Sigmoid colon (tissue), 7 donors: ENCODE measurements around the gene MTCL1. TPM values are rescaled to one million over a fixed set of nuclear protein-coding genes. Genes with fewer than 3 reads are reported as not detected.

Source experiments
- DNase-seq: peaks from one replicate; pipeline ENCODE4 v3.0.0-alpha.2; 2019
- H3K27ac ChIP-seq, 4 donors: fragments of 200-600 bp; sonication (generic); one replicate each; pipeline ENCODE4 v1.5.1; 2016 to 2019; ENCODE audit warnings: mild to moderate bottlenecking in 1 of 4
- H3K27me3 ChIP-seq, 3 donors: fragments of 200-600 bp; sonication (generic); one replicate each; pipeline ENCODE4 v1.5.1; 2019; ENCODE audit warnings: mild to moderate bottlenecking in 1 of 3
- H3K36me3 ChIP-seq, 4 donors: fragments of 200-600 bp; sonication (generic); one replicate each; pipeline ENCODE4 v1.5.1; 2016 to 2019
- H3K4me1 ChIP-seq, 4 donors: fragments of 200-600 bp; sonication (generic); one replicate each; pipeline ENCODE4 v1.5.1; 2017 to 2019
- H3K4me3 ChIP-seq, 4 donors: fragments of 200-600 bp; sonication (generic); one replicate each; pipeline ENCODE4 v1.5.1; 2017 to 2019; ENCODE audit warnings: mild to moderate bottlenecking in 2 of 4, moderate library complexity in 1 of 4
- H3K9me3 ChIP-seq, 4 donors: fragments of 200-600 bp in 3 of 4; sonication (generic) in 3 of 4; one replicate each; pipeline versions ENCODE4 v1.5.1 to v1.6.1; 2013 to 2019
- EP300 ChIP-seq, 4 donors: sonication (generic); formaldehyde crosslinking; IDR thresholded peaks; one replicate each; pipeline ENCODE4 v1.6.1; 2017; ENCODE audit warnings: antibody characterized with exemption in 4 of 4
- POLR2A ChIP-seq, 2 donors: fragments of 450-650 bp; IDR thresholded peaks; one replicate each; pipeline ENCODE4 v1.6.1; 2016; ENCODE audit warnings: antibody characterized with exemption in 2 of 2, mild to moderate bottlenecking in 2 of 2, moderate library complexity in 2 of 2
- POLR2AphosphoS5 ChIP-seq, 4 donors: sonication (generic); formaldehyde crosslinking; IDR thresholded peaks; one replicate each; pipeline ENCODE4 v1.6.1; 2017; ENCODE audit warnings: antibody characterized with exemption in 4 of 4
- WGBS, 2 donors: extraction: QIAGEN DNeasy Blood & Tissue Kit; methylation state at CpG; one replicate each; pipeline ENCODE4 v1.1.7; 2013; 5-methylcytosine and 5-hydroxymethylcytosine counted together
- intact Hi-C: fragments of 100-400 bp; cut with DNase I; formaldehyde crosslinking; loops from one replicate; pipeline ENCODE4 v1.15.1; 2023
- polyA plus RNA-seq, 3 donors: library from polyadenylated mRNA; stranded (reverse); fragments of 200-250 nt; gene quantifications; one replicate each; pipeline ENCODE4 v1.2.3, GENCODE V29; 2013
- total RNA-seq, 4 donors: library from RNA; depleted of rRNA; stranded (reverse); fragments of >200 nt; gene quantifications; one replicate each; pipeline ENCODE4 v1.1.0, GENCODE V29; 2016
- TF ChIP-seq, protein P1 (sequence below), 4 experiments: fragments of 450-650 bp in 3 of 4; fragments of 200-600 bp in 1 of 4; IDR thresholded peaks; one replicate each; pipeline ENCODE4 v1.5.1; 2016 to 2019; ENCODE audit warnings: antibody characterized with exemption in 4 of 4, mild to moderate bottlenecking in 3 of 4, moderate library complexity in 2 of 4
- donor health status: healthy with polysubstance abuse.
- donor health status: Bipolar disorder and iron deficiency.
- donor health status: healthy.

Gene MTCL1
- total and polyA plus RNA-seq, 7 donors = 0.69 to 133 (median 58.5) TPM

DNA sequence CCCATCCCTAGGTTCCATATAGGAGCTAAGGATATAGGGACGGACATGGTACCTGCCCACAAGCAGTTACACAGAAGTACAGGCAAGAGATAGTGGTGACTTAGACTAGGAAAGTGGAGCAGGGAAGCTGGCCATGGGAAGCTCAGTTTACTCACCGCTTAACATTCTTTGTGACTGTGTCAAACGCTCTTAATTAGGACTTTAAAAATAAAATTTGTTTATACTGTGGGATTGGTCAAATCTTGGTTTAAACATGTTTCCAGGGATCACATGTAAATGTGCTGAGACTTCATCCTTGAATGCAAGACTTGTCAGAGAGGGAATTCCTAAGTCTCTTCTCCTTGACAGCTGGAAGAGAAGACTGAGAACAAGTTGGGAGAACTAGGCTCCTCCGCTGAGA lies 107.3 kb downstream of the MTCL1 start:
- H3K4me3 ChIP-seq = no peak overlapping the region
- no peak for TF ChIP-seq EP300 (IDR thresholded peaks at IDR 0.05)
- no peak for TF ChIP-seq POLR2A (IDR thresholded peaks at IDR 0.05)
- TF ChIP-seq POLR2AphosphoS5 (IDR thresholded peaks at IDR 0.05) = no peak
- TF ChIP-seq, protein P1, sequence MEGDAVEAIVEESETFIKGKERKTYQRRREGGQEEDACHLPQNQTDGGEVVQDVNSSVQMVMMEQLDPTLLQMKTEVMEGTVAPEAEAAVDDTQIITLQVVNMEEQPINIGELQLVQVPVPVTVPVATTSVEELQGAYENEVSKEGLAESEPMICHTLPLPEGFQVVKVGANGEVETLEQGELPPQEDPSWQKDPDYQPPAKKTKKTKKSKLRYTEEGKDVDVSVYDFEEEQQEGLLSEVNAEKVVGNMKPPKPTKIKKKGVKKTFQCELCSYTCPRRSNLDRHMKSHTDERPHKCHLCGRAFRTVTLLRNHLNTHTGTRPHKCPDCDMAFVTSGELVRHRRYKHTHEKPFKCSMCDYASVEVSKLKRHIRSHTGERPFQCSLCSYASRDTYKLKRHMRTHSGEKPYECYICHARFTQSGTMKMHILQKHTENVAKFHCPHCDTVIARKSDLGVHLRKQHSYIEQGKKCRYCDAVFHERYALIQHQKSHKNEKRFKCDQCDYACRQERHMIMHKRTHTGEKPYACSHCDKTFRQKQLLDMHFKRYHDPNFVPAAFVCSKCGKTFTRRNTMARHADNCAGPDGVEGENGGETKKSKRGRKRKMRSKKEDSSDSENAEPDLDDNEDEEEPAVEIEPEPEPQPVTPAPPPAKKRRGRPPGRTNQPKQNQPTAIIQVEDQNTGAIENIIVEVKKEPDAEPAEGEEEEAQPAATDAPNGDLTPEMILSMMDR (IDR thresholded peaks at IDR 0.05) = no peak
- peaks cover 0 to 30% (median 19%) of the 10 kb centered on the region in 4 donors for H3K4me1 ChIP-seq
- 83 to 90% methylated on average over 4 of the region's 4 CpGs for WGBS, 2 donors
- H3K9me3 ChIP-seq = no peaks in the 10 kb centered on the region
- H3K36me3 ChIP-seq = peaks cover under 1 to 56% (median 7%) of the 10 kb centered on the region in 4 donors
- intact Hi-C loops = no loop called here
- no peak for DNase-seq
- H3K27ac ChIP-seq = peak overlapping the region in 3 of 4 donors; percentile 1 to 64 (median 62)
- H3K27me3 ChIP-seq = no peaks in the 10 kb centered on the region

DNA sequence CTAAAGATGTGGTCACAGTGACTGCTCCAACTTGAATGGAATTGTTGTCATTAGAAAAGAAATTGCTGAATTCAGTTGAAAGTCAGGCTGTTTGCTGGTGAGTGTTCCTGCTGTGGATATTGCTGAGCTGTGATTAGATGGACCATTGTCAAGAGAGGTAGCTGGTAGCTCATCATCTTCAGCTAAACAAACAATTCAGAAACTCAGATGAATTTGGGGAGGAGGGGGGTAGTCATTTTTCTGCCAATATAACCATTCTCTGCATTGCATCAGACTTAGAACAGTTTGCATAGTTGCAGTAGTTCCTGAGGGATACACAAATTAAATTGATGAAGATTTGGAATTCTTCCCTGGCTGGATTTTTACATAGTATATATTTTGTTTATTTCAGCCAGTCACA lies 108.3 kb downstream of the MTCL1 start:
- no peaks in the 10 kb centered on the region for H3K9me3 ChIP-seq
- TF ChIP-seq POLR2A (IDR thresholded peaks at IDR 0.05) (no peak), EP300 (IDR thresholded peaks at IDR 0.05) (no peak), POLR2AphosphoS5 (IDR thresholded peaks at IDR 0.05) (no peak)
- TF ChIP-seq, protein P1 (IDR thresholded peaks at IDR 0.05) = no peak
- H3K27ac ChIP-seq = peak overlapping the region in 3 of 4 donors; percentile 1 to 64 (median 62)
- peaks cover 4 to 63% (median 9%) of the 10 kb centered on the region in 4 donors for H3K36me3 ChIP-seq
- intact Hi-C loops = no loop called here
- H3K4me1 ChIP-seq = peaks cover 0 to 22% (median 17%) of the 10 kb centered on the region in 4 donors
- H3K27me3 ChIP-seq = no peaks in the 10 kb centered on the region
- no peak for DNase-seq
- H3K4me3 ChIP-seq = no peak overlapping the region

DNA sequence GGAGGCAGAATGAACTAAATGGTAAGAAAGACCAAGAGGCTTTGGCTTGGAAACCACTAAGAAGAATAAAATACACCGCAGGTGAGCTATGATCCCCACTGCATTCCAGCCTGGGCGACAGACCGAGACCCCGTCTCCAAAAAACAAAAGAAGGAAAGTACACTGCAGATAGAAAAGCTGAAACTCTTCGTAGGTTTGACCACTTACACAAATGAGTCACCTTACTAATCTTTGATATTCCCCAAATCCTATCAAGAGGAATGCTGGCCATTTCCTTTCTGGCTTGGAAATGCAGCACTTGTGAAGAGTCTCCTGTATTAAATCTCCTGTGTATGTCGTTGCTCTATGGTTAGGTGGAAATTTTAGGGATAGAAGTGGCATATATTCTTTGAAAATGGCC lies 108.8 kb downstream of the MTCL1 start:
- intact Hi-C loops = no loop called here
- peaks cover 0 to 22% (median 16%) of the 10 kb centered on the region in 4 donors for H3K4me1 ChIP-seq
- peaks cover 4 to 68% (median 10%) of the 10 kb centered on the region in 4 donors for H3K36me3 ChIP-seq
- no peaks in the 10 kb centered on the region for H3K27me3 ChIP-seq
- 90 to 94% methylated on average over 6 of the region's 6 CpGs for WGBS, 2 donors
- DNase-seq = no peak
- H3K4me3 ChIP-seq = no peak overlapping the region
- TF ChIP-seq POLR2A (IDR thresholded peaks at IDR 0.05) = no peak
- no peak for TF ChIP-seq POLR2AphosphoS5 (IDR thresholded peaks at IDR 0.05)
- TF ChIP-seq, protein P1 (IDR thresholded peaks at IDR 0.05) = no peak
- no peak for TF ChIP-seq EP300 (IDR thresholded peaks at IDR 0.05)
- peak overlapping the region in 2 of 4 donors; percentile 50 to 64 for H3K27ac ChIP-seq
- H3K9me3 ChIP-seq = no peaks in the 10 kb centered on the region

- H3K27ac ChIP-seq = peak overlapping the region in 3 of 4 donors; percentile 19 to 51 (median 45)
- WGBS, 2 donors = 28 to 77% methylated on average over 3 of the region's 3 CpGs
- peaks cover 10 to 68% (median 18%) of the 10 kb centered on the region in 4 donors for H3K36me3 ChIP-seq
- TF ChIP-seq POLR2A (IDR thresholded peaks at IDR 0.05) (no peak), EP300 (IDR thresholded peaks at IDR 0.05) (no peak), POLR2AphosphoS5 (IDR thresholded peaks at IDR 0.05) (no peak)
- TF ChIP-seq, protein P1 (IDR thresholded peaks at IDR 0.05) = no peak
- H3K4me3 ChIP-seq = no peak overlapping the region
- no peak for DNase-seq
- intact Hi-C loops = no loop called here
- H3K9me3 ChIP-seq = no peaks in the 10 kb centered on the region
- no peaks in the 10 kb centered on the region for H3K27me3 ChIP-seq
- peaks cover 0 to 29% (median 16%) of the 10 kb centered on the region in 4 donors for H3K4me1 ChIP-seq
Measured at GRCh38 chr18:8816220-8816619, 110.9 kb downstream of the MTCL1 start.

DNA sequence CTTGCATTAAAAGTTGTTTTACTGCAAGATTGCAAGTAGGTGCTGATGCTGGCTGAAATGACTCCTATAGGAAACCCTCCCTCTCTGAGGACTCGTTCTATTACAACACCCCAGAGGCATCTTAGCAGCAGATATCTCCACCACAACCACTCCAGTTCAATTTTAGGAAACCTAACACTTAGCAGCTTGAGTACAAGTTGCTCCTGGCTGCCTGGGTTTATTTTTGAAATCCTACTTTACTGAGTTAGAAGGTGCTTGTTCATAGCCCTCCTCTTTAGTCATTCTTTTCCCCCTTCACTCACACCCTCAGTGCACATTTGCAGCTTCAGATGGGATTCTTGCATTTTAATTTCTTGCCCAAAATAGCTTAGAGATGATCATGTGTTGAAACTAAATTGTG lies 111.5 kb downstream of the MTCL1 start:
- DNase-seq = no peak
- intact Hi-C loops = no loop called here
- 5 to 28% methylated on average over 1 of the region's 1 CpG for WGBS, 2 donors
- TF ChIP-seq, protein P1 (IDR thresholded peaks at IDR 0.05) = no peak
- TF ChIP-seq POLR2A (IDR thresholded peaks at IDR 0.05) (no peak), POLR2AphosphoS5 (IDR thresholded peaks at IDR 0.05) (no peak), EP300 (IDR thresholded peaks at IDR 0.05) (no peak)
- Histone ChIP-seq H3K36me3 (peaks cover 10 to 70% (median 19%) of the 10 kb centered on the region in 4 donors), H3K4me1 (peaks cover 0 to 32% (median 16%) of the 10 kb centered on the region in 4 donors), H3K27me3 (no peaks in the 10 kb centered on the region), H3K4me3 (no peak overlapping the region), H3K9me3 (no peaks in the 10 kb centered on the region), H3K27ac (peak overlapping the region in 3 of 4 donors; percentile 19 to 51 (median 45))
